ENCODE measurements around the gene MDM2. TPM values are rescaled to one million over a fixed set of nuclear protein-coding genes. Genes with fewer than 3 reads are reported as not detected.
"Not testable (repeated sequence)": the region's sequence is repeated elsewhere in the genome, so short reads cannot be mapped to it uniquely, and the experiment has no call there.

MDM2 gene
- total and polyA plus RNA-seq, 9 donors, result 27.5 to 61.8 (median 43.5) TPM

DNA sequence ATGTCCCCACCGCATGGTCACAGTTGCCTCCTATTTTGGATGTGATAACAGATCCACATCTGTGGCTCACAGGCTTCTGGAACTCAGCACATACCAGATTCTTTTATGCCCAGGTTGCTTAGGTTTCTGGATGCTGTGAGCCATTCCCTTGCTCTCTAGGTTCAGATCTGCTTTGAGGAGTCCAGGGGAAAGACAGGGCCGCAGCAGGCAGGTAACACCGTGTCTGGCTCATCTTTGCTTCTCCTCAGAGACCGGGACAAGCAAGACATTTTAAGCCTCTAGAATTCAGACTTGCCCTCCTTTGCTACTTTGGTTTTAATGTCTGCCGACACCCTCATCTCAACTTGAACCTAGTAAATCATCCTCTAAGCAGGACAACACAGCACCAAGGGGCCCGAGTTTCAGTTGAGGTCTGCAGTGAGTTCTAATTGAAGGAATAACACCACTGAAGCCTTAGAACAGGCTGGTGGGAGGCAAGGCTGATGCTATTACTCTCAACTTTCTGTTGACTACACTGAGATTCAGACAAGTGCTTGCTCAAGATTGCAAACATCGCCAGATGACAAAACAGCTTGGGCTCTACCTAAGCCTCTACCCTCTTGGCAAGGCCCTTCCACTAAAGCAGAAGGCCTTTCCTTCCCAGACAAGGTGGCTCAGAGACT, 55.3 kb downstream of the MDM2 start:
- Histone ChIP-seq H3K36me3 (ENCODE audit: control insufficient read depth, insufficient read depth, low read length) (no peaks in the 10 kb centered on the region), H3K4me3 (ENCODE audit: low read length) (no peak overlapping the region), H3K27ac (ENCODE audit: low read length) (no peak overlapping the region), H3K9me3 (replicated peaks; ENCODE audit: control insufficient read depth, low read depth, low read length) (no peaks in the 10 kb centered on the region), H3K4me1 (ENCODE audit: control insufficient read depth, insufficient read depth, low read length) (no peaks in the 10 kb centered on the region), H3K27me3 (ENCODE audit: control insufficient read depth, insufficient read depth, low read length) (no peaks in the 10 kb centered on the region)
- no peak for DNase-seq
- WGBS (ENCODE audit: insufficient coverage), result 61% methylated on average over 4 of the region's 7 CpGs

GRCh38 chr12:68863886-68864454, 56.0 kb downstream of the MDM2 start:
- not testable (repeated sequence) for H3K9me3 ChIP-seq (replicated peaks; ENCODE audit: control insufficient read depth, low read depth, low read length); H3K4me3 ChIP-seq (ENCODE audit: low read length); H3K27ac ChIP-seq (ENCODE audit: low read length); H3K36me3 ChIP-seq (ENCODE audit: control insufficient read depth, insufficient read depth, low read length); H3K4me1 ChIP-seq (ENCODE audit: control insufficient read depth, insufficient read depth, low read length); H3K27me3 ChIP-seq (ENCODE audit: control insufficient read depth, insufficient read depth, low read length)
- DNase-seq, result peak; percentile 62
- no CpG with 5 or more reads among the region's 8 CpGs for WGBS (ENCODE audit: insufficient coverage)

- DNase-seq, result no peak
- Histone ChIP-seq H3K4me3 (ENCODE audit: low read length) (no peak overlapping the region), H3K27me3 (ENCODE audit: control insufficient read depth, insufficient read depth, low read length) (no peaks in the 10 kb centered on the region), H3K36me3 (ENCODE audit: control insufficient read depth, insufficient read depth, low read length) (no peaks in the 10 kb centered on the region), H3K9me3 (replicated peaks; ENCODE audit: control insufficient read depth, low read depth, low read length) (no peaks in the 10 kb centered on the region), H3K27ac (ENCODE audit: low read length) (no peak overlapping the region), H3K4me1 (ENCODE audit: control insufficient read depth, insufficient read depth, low read length) (no peaks in the 10 kb centered on the region)
- 92% methylated on average over 3 of the region's 3 CpGs for WGBS (ENCODE audit: insufficient coverage)
These were observed 56.6 kb downstream of the MDM2 start for GRCh38 chr12:68864604-68865003.

- Histone ChIP-seq H3K36me3 (ENCODE audit: control insufficient read depth, insufficient read depth, low read length) (no peaks in the 10 kb centered on the region), H3K4me3 (ENCODE audit: low read length) (no peak overlapping the region), H3K27me3 (ENCODE audit: control insufficient read depth, insufficient read depth, low read length) (no peaks in the 10 kb centered on the region), H3K9me3 (replicated peaks; ENCODE audit: control insufficient read depth, low read depth, low read length) (no peaks in the 10 kb centered on the region), H3K27ac (ENCODE audit: low read length) (no peak overlapping the region), H3K4me1 (ENCODE audit: control insufficient read depth, insufficient read depth, low read length) (no peaks in the 10 kb centered on the region)
- 83% methylated on average over 8 of the region's 9 CpGs for WGBS (ENCODE audit: insufficient coverage)
- no peak for DNase-seq
These were observed 57.6 kb downstream of the MDM2 start for GRCh38 chr12:68865399-68866164.

DNA sequence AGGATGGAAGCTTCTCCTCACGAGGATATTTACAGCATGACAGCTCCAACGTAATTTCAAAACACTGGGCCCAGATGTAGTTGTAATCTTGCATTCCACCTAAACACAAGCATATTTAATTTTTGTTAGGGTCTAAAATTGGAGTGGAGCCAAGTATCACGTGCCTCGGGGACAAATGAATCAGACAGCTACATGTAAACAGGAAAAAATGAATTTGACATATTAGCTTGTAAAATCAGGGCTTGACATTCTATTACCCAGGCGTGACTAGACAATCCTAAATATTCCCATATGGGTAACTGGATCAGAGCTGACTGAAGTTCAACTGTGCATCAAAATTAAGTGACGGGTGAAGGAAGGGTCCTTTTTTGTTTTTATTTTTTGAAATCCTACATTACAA, 59.0 kb downstream of the MDM2 start:
- H3K4me1 ChIP-seq (ENCODE audit: control insufficient read depth, insufficient read depth, low read length), result no peaks in the 10 kb centered on the region
- no peak overlapping the region for H3K27ac ChIP-seq (ENCODE audit: low read length)
- no peaks in the 10 kb centered on the region for H3K27me3 ChIP-seq (ENCODE audit: control insufficient read depth, insufficient read depth, low read length)
- no CpG with 5 or more reads among the region's 6 CpGs for WGBS (ENCODE audit: insufficient coverage)
- no peaks in the 10 kb centered on the region for H3K9me3 ChIP-seq (replicated peaks; ENCODE audit: control insufficient read depth, low read depth, low read length)
- no peak overlapping the region for H3K4me3 ChIP-seq (ENCODE audit: low read length)
- no peak for DNase-seq
- H3K36me3 ChIP-seq (ENCODE audit: control insufficient read depth, insufficient read depth, low read length), result no peaks in the 10 kb centered on the region

- no peaks in the 10 kb centered on the region for H3K36me3 ChIP-seq (ENCODE audit: control insufficient read depth, insufficient read depth, low read length)
- DNase-seq, result no peak
- no peaks in the 10 kb centered on the region for H3K9me3 ChIP-seq (replicated peaks; ENCODE audit: control insufficient read depth, low read depth, low read length)
- WGBS (ENCODE audit: insufficient coverage), result 56% methylated on average over 5 of the region's 5 CpGs
- H3K27ac ChIP-seq (ENCODE audit: low read length), result no peak overlapping the region
- no peak overlapping the region for H3K4me3 ChIP-seq (ENCODE audit: low read length)
- H3K27me3 ChIP-seq (ENCODE audit: control insufficient read depth, insufficient read depth, low read length), result no peaks in the 10 kb centered on the region
- no peaks in the 10 kb centered on the region for H3K4me1 ChIP-seq (ENCODE audit: control insufficient read depth, insufficient read depth, low read length)
These were observed 59.6 kb downstream of the MDM2 start for GRCh38 chr12:68867606-68868005.

- no peak overlapping the region for H3K27ac ChIP-seq (ENCODE audit: low read length)
- H3K4me1 ChIP-seq (ENCODE audit: control insufficient read depth, insufficient read depth, low read length), result no peaks in the 10 kb centered on the region
- 70% methylated on average over 8 of the region's 10 CpGs for WGBS (ENCODE audit: insufficient coverage)
- H3K9me3 ChIP-seq (replicated peaks; ENCODE audit: control insufficient read depth, low read depth, low read length), result no peaks in the 10 kb centered on the region
- DNase-seq, result no peak
- no peaks in the 10 kb centered on the region for H3K36me3 ChIP-seq (ENCODE audit: control insufficient read depth, insufficient read depth, low read length)
- H3K4me3 ChIP-seq (ENCODE audit: low read length), result no peak overlapping the region
- H3K27me3 ChIP-seq (ENCODE audit: control insufficient read depth, insufficient read depth, low read length), result no peaks in the 10 kb centered on the region
These were observed 60.2 kb downstream of the MDM2 start for GRCh38 chr12:68868043-68868790.

DNA sequence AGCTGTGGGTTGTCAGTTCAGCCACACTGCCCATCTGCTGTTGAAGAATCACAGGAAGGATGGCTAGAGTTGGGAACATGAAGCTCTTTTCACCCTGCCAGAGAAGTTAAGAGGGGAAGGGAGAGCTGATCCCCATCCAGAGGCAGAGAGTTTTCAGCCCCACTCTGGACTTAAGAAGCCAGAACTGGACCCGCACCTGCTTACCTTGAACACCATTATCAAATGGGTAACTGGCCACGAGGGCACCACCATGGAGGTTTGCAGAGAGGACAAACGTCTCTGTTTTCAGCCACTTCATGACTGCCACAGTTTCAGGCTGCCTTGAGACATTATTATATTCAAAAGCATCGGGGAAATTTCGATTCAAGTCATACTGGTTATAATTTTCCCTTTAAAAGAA, 62.0 kb downstream of the MDM2 start:
- WGBS (ENCODE audit: insufficient coverage), result 80% methylated on average over 3 of the region's 5 CpGs
- Histone ChIP-seq H3K27ac (ENCODE audit: low read length) (no peak overlapping the region), H3K4me1 (ENCODE audit: control insufficient read depth, insufficient read depth, low read length) (no peaks in the 10 kb centered on the region)

DNA sequence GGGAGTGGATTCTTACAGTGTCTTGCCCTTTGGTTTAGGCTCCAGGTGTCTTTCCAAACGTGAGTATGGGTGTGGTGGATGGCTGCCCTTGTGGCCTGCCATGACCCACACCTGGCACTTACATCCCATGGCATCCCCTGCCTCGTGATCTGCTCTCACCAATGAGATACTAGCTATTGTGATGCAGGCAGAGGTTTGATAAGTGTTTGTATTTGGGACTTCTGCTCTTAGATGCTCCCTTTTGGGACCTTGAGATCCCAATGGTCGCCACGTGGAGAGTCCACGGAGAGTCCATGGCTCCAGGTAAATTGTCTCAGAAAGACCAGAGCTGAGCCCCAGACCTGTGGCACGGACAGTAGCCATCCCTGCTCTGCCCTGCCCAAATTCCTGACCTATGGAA, 62.5 kb downstream of the MDM2 start:
- Histone ChIP-seq H3K9me3 (replicated peaks; ENCODE audit: control insufficient read depth, low read depth, low read length) (no peaks in the 10 kb centered on the region), H3K27me3 (ENCODE audit: control insufficient read depth, insufficient read depth, low read length) (no peaks in the 10 kb centered on the region), H3K4me3 (ENCODE audit: low read length) (no peak overlapping the region), H3K27ac (ENCODE audit: low read length) (no peak overlapping the region), H3K36me3 (ENCODE audit: control insufficient read depth, insufficient read depth, low read length) (no peaks in the 10 kb centered on the region), H3K4me1 (ENCODE audit: control insufficient read depth, insufficient read depth, low read length) (no peaks in the 10 kb centered on the region)
- DNase-seq, result no peak
- WGBS (ENCODE audit: insufficient coverage), result 79% methylated on average over 4 of the region's 6 CpGs

More for the DNA sequence above, 62.0 kb downstream of the MDM2 start:
- Histone ChIP-seq H3K9me3 (replicated peaks; ENCODE audit: control insufficient read depth, low read depth, low read length) (no peaks in the 10 kb centered on the region), H3K36me3 (ENCODE audit: control insufficient read depth, insufficient read depth, low read length) (no peaks in the 10 kb centered on the region), H3K4me3 (ENCODE audit: low read length) (no peak overlapping the region), H3K27me3 (ENCODE audit: control insufficient read depth, insufficient read depth, low read length) (no peaks in the 10 kb centered on the region)
- no peak for DNase-seq

GRCh38 chr12:68871396-68871795, 63.4 kb downstream of the MDM2 start:
- Histone ChIP-seq H3K27ac (ENCODE audit: low read length) (no peak overlapping the region), H3K9me3 (replicated peaks; ENCODE audit: control insufficient read depth, low read depth, low read length) (no peaks in the 10 kb centered on the region), H3K27me3 (ENCODE audit: control insufficient read depth, insufficient read depth, low read length) (no peaks in the 10 kb centered on the region), H3K36me3 (ENCODE audit: control insufficient read depth, insufficient read depth, low read length) (no peaks in the 10 kb centered on the region), H3K4me1 (ENCODE audit: control insufficient read depth, insufficient read depth, low read length) (no peaks in the 10 kb centered on the region), H3K4me3 (ENCODE audit: low read length) (no peak overlapping the region)
- 75% methylated on average over 5 of the region's 8 CpGs for WGBS (ENCODE audit: insufficient coverage)
- DNase-seq, result no peak

Data from muscle of leg (tissue), 11 donors.